ENCODE results near the gene DROSHA. TPM values are rescaled to one million over a fixed set of nuclear protein-coding genes. Genes with fewer than 3 reads are reported as not detected.

Gene DROSHA
- total and polyA plus RNA-seq, 2 of the 4 experiments (the other 2 are of a cell fraction) = 36.4 to 36.5 TPM

- ATAC-seq (ENCODE audit: low read depth) (no peak), DNase-seq (no peak)
- Histone ChIP-seq H3K79me1 (ENCODE audit: low read depth in 1 of 2, low read length in 2 of 2) (no peaks in the 10 kb centered on the region), H3K36me3 (ENCODE audit: control insufficient read depth, insufficient read depth, low read length) (no peaks in the 10 kb centered on the region), H3K4me3 (ENCODE audit: insufficient read depth, low read depth, low read length) (no peak overlapping the region), H3K27ac (ENCODE audit: insufficient read depth, low read length) (no peak overlapping the region), H3K18ac (ENCODE audit: low read depth, low read length) (no peak overlapping the region), H2BK5ac (ENCODE audit: low read depth, low read length, poor library complexity, severe bottlenecking) (no peak overlapping the region), H2AFZ (replicated peaks; ENCODE audit: low read length, poor library complexity) (no peak overlapping the region), H3K4me2 (ENCODE audit: low read depth, low read length) (no peak overlapping the region), H3K23ac (ENCODE audit: low read depth, low read length) (no peak overlapping the region), H4K5ac (ENCODE audit: low read depth, low read length) (no peak overlapping the region), H2BK120ac (ENCODE audit: low read depth, low read length) (no peak overlapping the region), H3K9me3 (ENCODE audit: control insufficient read depth, insufficient read depth, low read length) (peaks cover 3% of the 10 kb centered on the region; the same call in 1 of the 2 replicates), H2BK20ac (ENCODE audit: low read depth, low read length) (no peak overlapping the region), H4K8ac (ENCODE audit: low read depth in 2 of 2, low read length in 2 of 2) (no peak overlapping the region), H3K4ac (ENCODE audit: low read depth, low read length) (no peak overlapping the region), H3K27me3 (ENCODE audit: control insufficient read depth, insufficient read depth, low read length) (no peaks in the 10 kb centered on the region), H4K91ac (ENCODE audit: insufficient read depth, low read depth, low read length) (no peak overlapping the region), H2BK15ac (ENCODE audit: low read depth, low read length) (no peak overlapping the region), H2AK5ac (ENCODE audit: low read depth, low read length) (no peak overlapping the region), H3K56ac (ENCODE audit: extremely low read depth, insufficient read depth, low read length) (no peak overlapping the region), H4K20me1 (ENCODE audit: insufficient read depth, low read length) (no peaks in the 10 kb centered on the region), H2AK9ac (replicated peaks; ENCODE audit: low read depth, low read length, poor library complexity) (no peak overlapping the region), H3K4me1 (ENCODE audit: control insufficient read depth, insufficient read depth, low read length) (peaks cover 2% of the 10 kb centered on the region; the same call in 1 of the 2 replicates), H3K9me1 (ENCODE audit: insufficient read depth, low read length) (no peaks in the 10 kb centered on the region), H3K14ac (replicated peaks; ENCODE audit: low read depth, low read length) (no peak overlapping the region), H3K9ac (ENCODE audit: low read depth, low read length) (no peak overlapping the region)
- CTCF ChIA-PET = no interaction called here
- in situ Hi-C loops (cut with MboI; ENCODE audit: low sequenced_read_pairs) = no loop called here
- POLR2A ChIA-PET (ENCODE audit: unreplicated experiment) = no interaction called here
- WGBS, 2 experiments (ENCODE audit: extremely low coverage in 2 of 2, insufficient read length in 1 of 2) = 100% methylated on average over 1 of the region's 3 CpGs; no CpG with 5 or more reads in 1 of the 2 experiments
- dilution Hi-C loops (cut with HindIII; ENCODE audit: low sequenced_read_pairs, unreplicated experiment) = no loop called here
- no TSS peak for BruUV-seq (replicated peaks)
- intact Hi-C loops (cut with micrococcal nuclease) = no loop called here
- TF ChIP-seq SMC3 (IDR thresholded peaks at IDR 0.05; ENCODE audit: low read depth, low read length) (no peak), CEBPB (IDR thresholded peaks at IDR 0.05; ENCODE audit: low read depth, low read length) (no peak), RFX5 (IDR thresholded peaks at IDR 0.05; ENCODE audit: low read depth, low read length) (no peak), RCOR1 (IDR thresholded peaks at IDR 0.05; ENCODE audit: insufficient replicate concordance, low read length) (no peak), POLR2A (IDR thresholded peaks at IDR 0.05; ENCODE audit: low read depth, low read length) (no peak), MXI1 (IDR thresholded peaks at IDR 0.05; ENCODE audit: borderline replicate concordance, low read depth, low read length) (no peak), ELK1 (IDR thresholded peaks at IDR 0.05; ENCODE audit: borderline replicate concordance, low read depth, low read length) (no peak)
Observed at GRCh38 chr5:31355337-31355736, 176.6 kb downstream of the DROSHA start.

Small RNA genes lying within 50 kb of the gene (microRNA-seq; reads per million reads assigned to microRNA genes)
- gene RF00019 (ENCODE audit: insufficient read depth, insufficient read length) = not detected

Small RNA genes lying within 50 kb of the gene (small RNA-seq; reads per million reads assigned to genes)
- 0 reads per million in 5 experiments for gene RF00019

Other genes starting within 250 kb of the DROSHA start
- 19.9 and 23.3 TPM in 2 replicates for gene C5orf22, start 208 bp upstream of the DROSHA start, total RNA-seq (2012; rRNA removed)
- gene C5orf22, start 208 bp upstream of the DROSHA start, polyA plus RNA-seq (2012; rRNA removed) = 8.6 and 11.2 TPM in 2 replicates
- under 0.01 TPM in 1 of 2 replicates, not detected in the other for gene PDZD2, start 107.0 kb upstream of the DROSHA start, total RNA-seq (2012; rRNA removed)
- gene PDZD2, start 107.0 kb upstream of the DROSHA start, polyA plus RNA-seq (2012; rRNA removed) = under 0.01 and 0.02 TPM in 2 replicates